ENCODE measurements around the gene CPLANE1.

CPLANE1 gene

DNA sequence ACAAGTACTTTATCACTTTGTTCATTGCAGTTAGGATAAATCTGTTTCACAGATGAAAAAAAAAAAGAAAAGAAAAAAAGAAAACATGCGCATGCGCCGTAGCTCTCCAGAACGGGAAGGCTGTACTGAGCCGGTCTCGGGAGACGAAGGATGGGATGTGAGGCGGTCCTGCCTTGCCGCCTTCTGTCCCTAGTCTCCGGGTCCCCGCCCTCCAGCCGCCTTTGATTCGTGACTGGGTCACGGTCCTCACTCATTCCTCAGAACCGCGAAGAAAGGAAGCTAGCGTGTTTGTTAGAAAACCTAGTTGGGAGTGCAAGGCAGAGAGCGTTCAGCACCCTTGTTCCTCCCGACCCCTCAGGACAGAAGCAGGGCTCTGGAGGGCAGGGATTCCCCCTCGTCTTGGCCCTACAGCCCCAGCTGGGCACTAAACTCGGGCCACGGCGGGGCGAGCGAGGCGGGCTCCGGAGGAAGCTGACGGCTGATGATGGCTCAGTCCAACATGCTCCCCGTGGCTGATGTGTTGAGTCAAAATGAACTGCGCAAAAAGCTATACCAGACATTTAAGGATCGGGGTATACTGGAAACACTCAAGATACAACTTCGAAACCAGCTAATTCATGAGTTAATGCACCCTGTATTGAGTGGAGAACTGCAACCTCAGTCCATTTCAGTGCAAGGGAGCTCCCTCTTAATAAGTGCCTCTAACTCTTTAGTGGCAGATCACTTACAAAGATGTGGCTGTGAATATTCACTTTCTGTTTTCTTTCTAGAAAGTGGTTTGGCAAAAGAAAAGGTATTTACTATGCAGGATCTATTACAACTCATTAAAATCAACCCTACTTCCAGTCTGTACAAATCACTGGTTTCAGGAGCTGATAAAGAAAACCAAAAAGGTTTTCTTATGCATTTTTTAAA is 40.0 kb downstream of the CPLANE1 start:
- no peaks in the 10 kb centered on the region for H3F3A ChIP-seq (ENCODE audit: control insufficient read depth, insufficient read depth)
- no peak for TF ChIP-seq EZH2phosphoT487 (IDR thresholded peaks at IDR 0.05; ENCODE audit: borderline replicate concordance, low read length)
- TF ChIP-seq, protein P1, sequence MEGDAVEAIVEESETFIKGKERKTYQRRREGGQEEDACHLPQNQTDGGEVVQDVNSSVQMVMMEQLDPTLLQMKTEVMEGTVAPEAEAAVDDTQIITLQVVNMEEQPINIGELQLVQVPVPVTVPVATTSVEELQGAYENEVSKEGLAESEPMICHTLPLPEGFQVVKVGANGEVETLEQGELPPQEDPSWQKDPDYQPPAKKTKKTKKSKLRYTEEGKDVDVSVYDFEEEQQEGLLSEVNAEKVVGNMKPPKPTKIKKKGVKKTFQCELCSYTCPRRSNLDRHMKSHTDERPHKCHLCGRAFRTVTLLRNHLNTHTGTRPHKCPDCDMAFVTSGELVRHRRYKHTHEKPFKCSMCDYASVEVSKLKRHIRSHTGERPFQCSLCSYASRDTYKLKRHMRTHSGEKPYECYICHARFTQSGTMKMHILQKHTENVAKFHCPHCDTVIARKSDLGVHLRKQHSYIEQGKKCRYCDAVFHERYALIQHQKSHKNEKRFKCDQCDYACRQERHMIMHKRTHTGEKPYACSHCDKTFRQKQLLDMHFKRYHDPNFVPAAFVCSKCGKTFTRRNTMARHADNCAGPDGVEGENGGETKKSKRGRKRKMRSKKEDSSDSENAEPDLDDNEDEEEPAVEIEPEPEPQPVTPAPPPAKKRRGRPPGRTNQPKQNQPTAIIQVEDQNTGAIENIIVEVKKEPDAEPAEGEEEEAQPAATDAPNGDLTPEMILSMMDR (IDR thresholded peaks at IDR 0.05; ENCODE audit: low read depth, low read length, poor library complexity, severe bottlenecking): no peak
- no peaks in the 10 kb centered on the region for H3K9me3 ChIP-seq (ENCODE audit: control insufficient read depth, insufficient read depth, low read length)
- H3K36me3 ChIP-seq (ENCODE audit: control insufficient read depth, low read length): no peaks in the 10 kb centered on the region
- H3K4me2 ChIP-seq (ENCODE audit: low read length): no peak overlapping the region
- H3K79me2 ChIP-seq (ENCODE audit: control insufficient read depth, low read length): no peaks in the 10 kb centered on the region
- no peak overlapping the region for H3K4me3 ChIP-seq (ENCODE audit: low read length)
- H3K27ac ChIP-seq (ENCODE audit: low read depth, low read length): no peak overlapping the region
- H3K9me2 ChIP-seq (replicated peaks; ENCODE audit: control insufficient read depth, low read length): no peaks in the 10 kb centered on the region
- no peaks in the 10 kb centered on the region for H3K27me3 ChIP-seq (ENCODE audit: control insufficient read depth, low read length)
- H4K20me1 ChIP-seq (ENCODE audit: control insufficient read depth, insufficient read depth, low read depth, low read length): no peaks in the 10 kb centered on the region
- H3K4me1 ChIP-seq (ENCODE audit: control insufficient read depth, low read length): peaks cover 2% of the 10 kb centered on the region

DNA sequence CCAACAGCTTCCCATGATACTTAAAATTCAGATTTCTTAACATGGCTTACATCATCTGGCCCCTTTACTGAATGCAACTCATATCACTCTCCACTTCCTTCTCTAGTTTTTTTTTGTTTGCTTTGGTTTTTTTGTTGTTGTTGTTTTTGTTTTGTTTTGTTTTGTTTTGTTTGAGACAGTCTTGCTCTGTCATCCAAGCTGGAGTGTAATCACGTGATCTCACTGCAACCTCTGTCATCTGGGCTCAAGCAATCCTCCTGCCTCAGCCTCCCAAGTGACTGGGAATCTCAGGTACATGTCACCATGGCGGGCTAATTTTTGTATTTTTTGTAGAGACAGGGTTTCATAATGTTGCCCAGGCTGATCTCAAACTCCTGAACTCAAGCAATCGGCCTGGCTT is 41.4 kb downstream of the CPLANE1 start:
- no peak overlapping the region for H3K4me3 ChIP-seq (ENCODE audit: low read length)
- no peak overlapping the region for H3K4me2 ChIP-seq (ENCODE audit: low read length)
- H3K27ac ChIP-seq (ENCODE audit: low read depth, low read length): no peak overlapping the region
- no peaks in the 10 kb centered on the region for H3F3A ChIP-seq (ENCODE audit: control insufficient read depth, insufficient read depth)
- no peaks in the 10 kb centered on the region for H3K36me3 ChIP-seq (ENCODE audit: control insufficient read depth, low read length)
- H3K9me2 ChIP-seq (replicated peaks; ENCODE audit: control insufficient read depth, low read length): no peaks in the 10 kb centered on the region
- H3K4me1 ChIP-seq (ENCODE audit: control insufficient read depth, low read length): no peaks in the 10 kb centered on the region
- no peaks in the 10 kb centered on the region for H3K27me3 ChIP-seq (ENCODE audit: control insufficient read depth, low read length)
- no peaks in the 10 kb centered on the region for H4K20me1 ChIP-seq (ENCODE audit: control insufficient read depth, insufficient read depth, low read depth, low read length)
- TF ChIP-seq, protein P1 (IDR thresholded peaks at IDR 0.05; ENCODE audit: low read depth, low read length, poor library complexity, severe bottlenecking): no peak
- no peak for TF ChIP-seq EZH2phosphoT487 (IDR thresholded peaks at IDR 0.05; ENCODE audit: borderline replicate concordance, low read length)
- H3K9me3 ChIP-seq (ENCODE audit: control insufficient read depth, insufficient read depth, low read length): no peaks in the 10 kb centered on the region
- H3K79me2 ChIP-seq (ENCODE audit: control insufficient read depth, low read length): no peaks in the 10 kb centered on the region

DNA sequence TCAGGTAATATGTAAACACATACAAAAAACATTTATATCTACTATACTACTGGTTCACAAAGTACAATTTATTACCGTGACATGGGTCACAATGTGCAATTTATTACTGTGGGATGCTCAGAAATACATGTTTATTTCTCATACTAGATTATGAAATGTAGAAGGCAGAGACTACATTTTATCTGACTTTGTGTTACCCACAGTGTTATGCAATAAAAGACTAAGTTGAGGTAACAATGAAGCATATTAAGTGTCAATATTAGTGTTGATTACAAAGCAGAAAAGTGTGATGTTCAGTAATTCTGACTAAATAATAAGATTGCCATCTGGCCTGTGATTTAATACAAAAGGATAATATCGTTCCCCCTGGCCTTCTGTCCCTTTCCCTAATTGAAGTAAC is 42.4 kb downstream of the CPLANE1 start:
- no peaks in the 10 kb centered on the region for H3K9me2 ChIP-seq (replicated peaks; ENCODE audit: control insufficient read depth, low read length)

More for the DNA sequence above, 42.4 kb downstream of the CPLANE1 start:
- H3K79me2 ChIP-seq (ENCODE audit: control insufficient read depth, low read length): no peaks in the 10 kb centered on the region
- no peak overlapping the region for H3K27ac ChIP-seq (ENCODE audit: low read depth, low read length)
- TF ChIP-seq, protein P1 (IDR thresholded peaks at IDR 0.05; ENCODE audit: low read depth, low read length, poor library complexity, severe bottlenecking): no peak
- TF ChIP-seq EZH2phosphoT487 (IDR thresholded peaks at IDR 0.05; ENCODE audit: borderline replicate concordance, low read length): no peak
- no peak overlapping the region for H3K4me2 ChIP-seq (ENCODE audit: low read length)
- H3K4me1 ChIP-seq (ENCODE audit: control insufficient read depth, low read length): no peaks in the 10 kb centered on the region
- no peaks in the 10 kb centered on the region for H4K20me1 ChIP-seq (ENCODE audit: control insufficient read depth, insufficient read depth, low read depth, low read length)
- H3K4me3 ChIP-seq (ENCODE audit: low read length): no peak overlapping the region
- no peaks in the 10 kb centered on the region for H3K27me3 ChIP-seq (ENCODE audit: control insufficient read depth, low read length)
- H3F3A ChIP-seq (ENCODE audit: control insufficient read depth, insufficient read depth): no peaks in the 10 kb centered on the region
- no peaks in the 10 kb centered on the region for H3K9me3 ChIP-seq (ENCODE audit: control insufficient read depth, insufficient read depth, low read length)
- no peaks in the 10 kb centered on the region for H3K36me3 ChIP-seq (ENCODE audit: control insufficient read depth, low read length)
